RWPE1 (cell line): ENCODE results near the gene TUT7.
A peak's percentile ranks its signal among the peaks of the same experiment; 100 is the strongest.
"Not testable (repeated sequence)": the region's sequence is repeated elsewhere in the genome, so short reads cannot be mapped to it uniquely, and the experiment has no call there.

Experiments used
- CTCF ChIA-PET: fragments of 350-600 bp; sonication (Branson Sonifier 250); formaldehyde crosslinking; extraction: SDS; loops from one replicate; lab custom pipeline; 2021; lab: Yijun Ruan, JAX
- POLR2A ChIA-PET: fragments of 400-600 bp; formaldehyde crosslinking; extraction: SDS; loops from one replicate; lab custom pipeline; 2020; ENCODE audit warnings: antibody characterized with exemption; ENCODE audit not compliant: low non-redundant PET; lab: Yijun Ruan, JAX
- DNase-seq: peaks from one replicate; pipeline ENCODE4 v3.0.0; 2012; ENCODE audit warnings: low spot score
- H3K27ac ChIP-seq: fragments of 450-650 bp; 2 replicates; pipeline ENCODE4 v1.5.1; 2017
- CTCF ChIP-seq: fragments of 450-650 bp; conservative IDR thresholded peaks from 2 replicates; pipeline ENCODE4 v1.5.1; 2017; ENCODE audit warnings: low read depth, mild to moderate bottlenecking

Gene TUT7

GRCh38 chr9:86354011-86354817 lies at the start of gene TUT7:
Gene TUT7, minus strand, starts transcription at chr9:86354410. Its CDS starts 1,211 bp downstream, at chr9:86353199.
- ChIA-PET CTCF (no interaction called here), POLR2A (no interaction called here)
- H3K27ac ChIP-seq: peak within 1 kb of the TSS; percentile 91
- DNase-seq: peak; percentile 97
- no peak for TF ChIP-seq CTCF

- ChIA-PET POLR2A (no interaction called here), CTCF (no interaction called here)
- TF ChIP-seq CTCF: no peak
- no peak overlapping the region for H3K27ac ChIP-seq
- DNase-seq: no peak
Measured at GRCh38 chr9:86402591-86402990, 48.4 kb upstream of the TUT7 start.

- no peak overlapping the region for H3K27ac ChIP-seq
- DNase-seq: no peak
- TF ChIP-seq CTCF: no peak
- ChIA-PET CTCF (interaction anchor here (0.8 kb wide), 1 partner anchor 319 kb away, joined by 3 read pairs; no protein-coding TSS in a partner anchor), POLR2A (no interaction called here)
Measured at GRCh38 chr9:86396412-86396811, 42.2 kb upstream of the TUT7 start.

GRCh38 chr9:86390184-86390583 lies 36.0 kb upstream of the TUT7 start:
- DNase-seq, CTCF ChIA-PET, POLR2A ChIA-PET, H3K27ac ChIP-seq: not testable (repeated sequence)

- no peak for DNase-seq
- TF ChIP-seq CTCF: no peak
- ChIA-PET POLR2A (interaction anchor here (0.6 kb wide), 1 partner anchor 1468 kb away, joined by 5 read pairs; no protein-coding TSS in a partner anchor), CTCF (no interaction called here)
- H3K27ac ChIP-seq: no peak overlapping the region
Measured at GRCh38 chr9:86389628-86390027, 35.4 kb upstream of the TUT7 start.

- ChIA-PET CTCF (no interaction called here), POLR2A (no interaction called here)
- no peak for DNase-seq
- no peak overlapping the region for H3K27ac ChIP-seq
- no peak for TF ChIP-seq CTCF
Measured at GRCh38 chr9:86387376-86387775, 33.2 kb upstream of the TUT7 start.

- H3K27ac ChIP-seq, POLR2A ChIA-PET, DNase-seq, CTCF ChIA-PET: not testable (repeated sequence)
Measured at GRCh38 chr9:86383000-86383399, 28.8 kb upstream of the TUT7 start.
